C4-2B (cell line): Measurements from ENCODE around the gene MTMR12.

Experiments
- H3K27ac ChIP-seq: fragments of 450-650 bp; 2 replicates; pipeline ENCODE4 v1.5.1; 2017
- ZFX ChIP-seq: fragments of 450-650 bp; IDR thresholded peaks from 2 replicates; pipeline ENCODE4 v1.6.1; 2017
- TF ChIP-seq, protein P1 (sequence below): fragments of 450-650 bp; conservative IDR thresholded peaks from 2 replicates; pipeline ENCODE4 v1.5.1; 2017; ENCODE audit warnings: mild to moderate bottlenecking

MTMR12 gene, protein sequence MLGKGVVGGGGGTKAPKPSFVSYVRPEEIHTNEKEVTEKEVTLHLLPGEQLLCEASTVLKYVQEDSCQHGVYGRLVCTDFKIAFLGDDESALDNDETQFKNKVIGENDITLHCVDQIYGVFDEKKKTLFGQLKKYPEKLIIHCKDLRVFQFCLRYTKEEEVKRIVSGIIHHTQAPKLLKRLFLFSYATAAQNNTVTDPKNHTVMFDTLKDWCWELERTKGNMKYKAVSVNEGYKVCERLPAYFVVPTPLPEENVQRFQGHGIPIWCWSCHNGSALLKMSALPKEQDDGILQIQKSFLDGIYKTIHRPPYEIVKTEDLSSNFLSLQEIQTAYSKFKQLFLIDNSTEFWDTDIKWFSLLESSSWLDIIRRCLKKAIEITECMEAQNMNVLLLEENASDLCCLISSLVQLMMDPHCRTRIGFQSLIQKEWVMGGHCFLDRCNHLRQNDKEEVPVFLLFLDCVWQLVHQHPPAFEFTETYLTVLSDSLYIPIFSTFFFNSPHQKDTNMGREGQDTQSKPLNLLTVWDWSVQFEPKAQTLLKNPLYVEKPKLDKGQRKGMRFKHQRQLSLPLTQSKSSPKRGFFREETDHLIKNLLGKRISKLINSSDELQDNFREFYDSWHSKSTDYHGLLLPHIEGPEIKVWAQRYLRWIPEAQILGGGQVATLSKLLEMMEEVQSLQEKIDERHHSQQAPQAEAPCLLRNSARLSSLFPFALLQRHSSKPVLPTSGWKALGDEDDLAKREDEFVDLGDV

DNA sequence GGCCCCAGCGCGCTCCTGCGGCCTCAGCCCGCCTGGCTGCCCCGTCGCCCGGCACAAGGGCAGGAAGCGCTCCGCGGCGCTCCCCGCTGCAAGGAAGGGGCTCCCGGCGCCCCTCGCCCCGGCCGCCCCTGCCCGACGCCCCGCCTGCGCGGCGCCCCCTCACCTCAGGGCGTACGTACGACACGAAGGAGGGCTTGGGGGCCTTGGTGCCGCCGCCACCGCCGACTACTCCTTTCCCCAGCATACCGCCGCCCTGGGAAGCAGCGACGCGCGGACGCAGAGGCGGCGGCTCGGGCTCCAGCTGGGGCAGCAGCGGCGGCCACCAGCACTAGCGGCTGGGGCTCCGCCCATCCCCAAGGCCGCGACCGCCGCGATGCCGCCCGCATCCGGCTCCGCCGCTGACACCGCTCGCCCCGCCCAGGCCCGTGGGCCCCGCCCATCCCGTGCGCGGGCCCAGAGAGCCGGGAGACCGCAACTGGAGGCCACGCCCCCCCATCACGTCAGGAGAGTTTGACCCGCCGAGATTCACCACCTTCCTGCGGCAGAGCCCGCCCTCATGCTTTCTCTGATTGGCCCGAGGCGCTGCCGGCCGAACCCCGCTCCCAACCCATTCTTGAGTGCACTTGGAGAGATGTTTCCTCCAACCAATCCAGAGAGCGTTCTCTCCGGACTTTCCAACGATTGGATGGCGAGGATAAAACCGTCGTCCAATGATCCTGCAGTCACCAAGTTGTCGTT is at the start of gene MTMR12:
TSS of gene MTMR12 (minus strand) at position 345 of the 738 bp plus-strand sequence. CDS start at position 244, 101 bp downstream.
- H3K27ac ChIP-seq, result peak within 1 kb of the TSS; percentile 97
- TF ChIP-seq, protein P1, sequence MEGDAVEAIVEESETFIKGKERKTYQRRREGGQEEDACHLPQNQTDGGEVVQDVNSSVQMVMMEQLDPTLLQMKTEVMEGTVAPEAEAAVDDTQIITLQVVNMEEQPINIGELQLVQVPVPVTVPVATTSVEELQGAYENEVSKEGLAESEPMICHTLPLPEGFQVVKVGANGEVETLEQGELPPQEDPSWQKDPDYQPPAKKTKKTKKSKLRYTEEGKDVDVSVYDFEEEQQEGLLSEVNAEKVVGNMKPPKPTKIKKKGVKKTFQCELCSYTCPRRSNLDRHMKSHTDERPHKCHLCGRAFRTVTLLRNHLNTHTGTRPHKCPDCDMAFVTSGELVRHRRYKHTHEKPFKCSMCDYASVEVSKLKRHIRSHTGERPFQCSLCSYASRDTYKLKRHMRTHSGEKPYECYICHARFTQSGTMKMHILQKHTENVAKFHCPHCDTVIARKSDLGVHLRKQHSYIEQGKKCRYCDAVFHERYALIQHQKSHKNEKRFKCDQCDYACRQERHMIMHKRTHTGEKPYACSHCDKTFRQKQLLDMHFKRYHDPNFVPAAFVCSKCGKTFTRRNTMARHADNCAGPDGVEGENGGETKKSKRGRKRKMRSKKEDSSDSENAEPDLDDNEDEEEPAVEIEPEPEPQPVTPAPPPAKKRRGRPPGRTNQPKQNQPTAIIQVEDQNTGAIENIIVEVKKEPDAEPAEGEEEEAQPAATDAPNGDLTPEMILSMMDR, result no peak
- TF ChIP-seq ZFX, result peak; percentile 97

DNA sequence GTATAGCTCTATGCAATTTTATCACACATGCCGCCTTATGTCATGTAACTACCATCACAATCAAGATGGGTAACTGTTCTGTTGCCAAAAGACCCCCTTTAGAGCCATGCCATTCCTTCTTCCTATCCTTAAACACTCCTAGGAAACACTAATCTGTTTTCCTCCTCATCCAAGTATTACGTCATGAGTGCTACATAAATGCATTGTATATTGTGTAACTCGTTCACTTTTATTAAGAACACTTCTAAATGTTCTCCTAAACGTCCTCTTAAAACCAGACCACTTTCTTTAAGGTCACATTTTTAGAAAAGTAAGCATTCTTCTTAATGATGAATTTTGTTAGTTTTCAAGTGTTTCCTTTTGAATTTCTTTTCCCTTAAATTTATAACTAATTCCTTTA is 49.8 kb upstream of the MTMR12 start:
- H3K27ac ChIP-seq, result no peak overlapping the region
- TF ChIP-seq ZFX, result no peak
- TF ChIP-seq, protein P1, result no peak

DNA sequence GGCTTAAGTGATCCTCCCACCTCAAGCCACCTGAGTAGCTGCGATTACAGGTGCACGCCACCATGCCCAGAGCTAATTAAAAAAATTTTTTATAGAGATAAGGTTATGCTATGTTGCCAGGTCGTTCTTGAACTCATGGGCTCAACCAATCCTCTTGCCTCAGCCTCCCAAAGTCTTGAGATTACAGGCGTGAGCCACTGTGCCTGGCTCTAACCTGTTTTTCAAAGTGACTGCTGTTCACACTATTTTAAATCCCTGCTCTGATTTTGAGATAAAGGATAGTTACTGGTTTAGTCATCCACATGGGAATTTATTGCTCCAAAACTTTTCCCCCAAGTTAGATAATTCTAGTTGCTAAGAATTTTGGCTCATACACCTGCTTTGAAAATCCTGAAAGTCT is 48.2 kb upstream of the MTMR12 start:
- no peak overlapping the region for H3K27ac ChIP-seq
- TF ChIP-seq, protein P1, result no peak
- no peak for TF ChIP-seq ZFX

DNA sequence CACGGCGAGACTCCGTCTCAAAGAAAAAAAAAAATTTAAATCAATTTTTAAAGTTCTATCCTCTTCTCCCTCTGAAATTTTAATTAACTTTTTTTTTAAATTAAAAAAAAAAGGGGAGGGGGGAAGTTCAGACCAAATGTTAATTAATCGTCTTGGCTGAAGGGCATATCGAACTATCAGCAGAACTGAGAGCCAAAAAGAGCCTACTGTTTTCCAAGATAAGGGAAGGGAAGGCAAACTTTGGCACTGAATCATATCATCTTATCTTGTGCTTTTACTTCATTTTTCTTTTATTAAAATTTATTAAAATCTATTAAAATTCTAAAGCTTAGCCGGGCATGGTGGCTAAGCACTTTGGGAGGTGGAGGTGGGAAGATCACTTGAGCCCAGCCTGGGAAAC is 45.9 kb upstream of the MTMR12 start:
- no peak overlapping the region for H3K27ac ChIP-seq
- no peak for TF ChIP-seq ZFX
- TF ChIP-seq, protein P1, result no peak

DNA sequence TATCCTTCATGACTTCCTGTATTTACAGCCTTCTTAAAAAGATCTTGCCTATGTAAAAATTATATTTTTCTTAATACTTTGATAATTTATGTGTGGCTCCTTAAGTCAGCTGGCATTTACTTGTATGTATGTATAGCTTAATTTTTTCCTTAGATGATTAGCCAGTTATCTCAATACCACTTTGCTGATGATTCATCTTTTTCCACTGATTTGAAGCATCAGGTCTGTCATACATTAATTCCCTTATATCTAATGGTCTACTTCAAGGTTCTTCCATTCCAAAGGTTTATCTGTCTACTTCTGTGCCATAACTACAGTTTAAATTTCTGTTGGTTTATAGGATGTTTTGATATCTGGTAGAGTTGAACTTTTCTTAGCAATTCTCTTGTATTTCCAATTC is 44.9 kb upstream of the MTMR12 start:
- H3K27ac ChIP-seq, result no peak overlapping the region
- TF ChIP-seq ZFX, result no peak
- TF ChIP-seq, protein P1, result no peak

DNA sequence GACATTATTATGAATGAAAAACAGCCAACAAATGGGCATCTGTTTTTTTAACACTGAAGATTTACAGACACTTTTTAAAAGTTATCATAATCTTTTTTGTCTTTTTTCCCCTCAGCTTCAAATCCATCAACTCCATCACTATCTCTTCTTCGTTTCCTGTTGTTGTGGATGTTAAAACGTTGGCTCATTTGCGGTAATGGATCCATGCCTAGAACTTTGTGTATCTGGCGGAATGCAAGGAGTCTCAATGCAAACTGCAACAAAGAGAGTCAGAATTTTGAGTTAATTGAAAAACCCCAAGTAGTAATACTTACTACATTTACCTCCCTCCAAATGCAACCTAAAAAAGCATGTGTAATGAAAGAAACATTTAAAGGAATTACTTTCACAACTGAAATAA is 42.9 kb upstream of the MTMR12 start:
- no peak for TF ChIP-seq ZFX
- TF ChIP-seq, protein P1, result no peak
- H3K27ac ChIP-seq, result no peak overlapping the region

DNA sequence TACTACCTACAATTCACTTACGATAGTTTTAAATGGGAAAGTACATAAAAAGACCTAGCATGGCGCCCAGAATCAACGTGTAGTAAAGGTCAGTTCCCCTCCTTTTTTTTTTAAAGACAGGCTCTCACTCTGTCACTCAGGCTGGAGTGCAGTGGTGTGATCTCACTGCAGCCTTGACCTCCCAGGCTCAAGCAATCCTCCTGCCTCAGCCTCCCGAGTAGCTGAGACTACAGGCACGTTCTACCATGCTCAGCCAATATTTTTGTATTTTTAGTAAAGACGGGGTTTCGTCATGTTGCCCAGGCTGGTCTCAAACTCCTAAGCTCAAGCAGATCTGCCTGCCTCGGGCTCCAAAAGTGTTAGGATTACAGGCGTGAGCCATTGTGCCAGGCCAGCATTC is 40.7 kb upstream of the MTMR12 start:
- TF ChIP-seq, protein P1, result no peak
- TF ChIP-seq ZFX, result no peak
- H3K27ac ChIP-seq, result no peak overlapping the region
